Bronchus fibroblast of lung (primary cell): ENCODE data around the gene SLC16A8. TPM values are rescaled to one million over a fixed set of nuclear protein-coding genes. Genes with fewer than 3 reads are reported as not detected.

Experiments
- total RNA-seq: library from RNA; depleted of rRNA; stranded (reverse); fragments of >200 nt; gene quantifications from 2 replicates; pipeline ENCODE4 v1.2.3, GENCODE V29; 2015

SLC16A8 gene, protein sequence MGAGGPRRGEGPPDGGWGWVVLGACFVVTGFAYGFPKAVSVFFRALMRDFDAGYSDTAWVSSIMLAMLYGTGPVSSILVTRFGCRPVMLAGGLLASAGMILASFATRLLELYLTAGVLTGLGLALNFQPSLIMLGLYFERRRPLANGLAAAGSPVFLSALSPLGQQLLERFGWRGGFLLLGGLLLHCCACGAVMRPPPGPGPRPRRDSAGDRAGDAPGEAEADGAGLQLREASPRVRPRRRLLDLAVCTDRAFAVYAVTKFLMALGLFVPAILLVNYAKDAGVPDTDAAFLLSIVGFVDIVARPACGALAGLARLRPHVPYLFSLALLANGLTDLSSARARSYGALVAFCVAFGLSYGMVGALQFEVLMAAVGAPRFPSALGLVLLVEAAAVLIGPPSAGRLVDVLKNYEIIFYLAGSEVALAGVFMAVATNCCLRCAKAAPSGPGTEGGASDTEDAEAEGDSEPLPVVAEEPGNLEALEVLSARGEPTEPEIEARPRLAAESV
- 0.17 TPM in 1 of 2 replicates, not detected in the other for total RNA-seq

DNA sequence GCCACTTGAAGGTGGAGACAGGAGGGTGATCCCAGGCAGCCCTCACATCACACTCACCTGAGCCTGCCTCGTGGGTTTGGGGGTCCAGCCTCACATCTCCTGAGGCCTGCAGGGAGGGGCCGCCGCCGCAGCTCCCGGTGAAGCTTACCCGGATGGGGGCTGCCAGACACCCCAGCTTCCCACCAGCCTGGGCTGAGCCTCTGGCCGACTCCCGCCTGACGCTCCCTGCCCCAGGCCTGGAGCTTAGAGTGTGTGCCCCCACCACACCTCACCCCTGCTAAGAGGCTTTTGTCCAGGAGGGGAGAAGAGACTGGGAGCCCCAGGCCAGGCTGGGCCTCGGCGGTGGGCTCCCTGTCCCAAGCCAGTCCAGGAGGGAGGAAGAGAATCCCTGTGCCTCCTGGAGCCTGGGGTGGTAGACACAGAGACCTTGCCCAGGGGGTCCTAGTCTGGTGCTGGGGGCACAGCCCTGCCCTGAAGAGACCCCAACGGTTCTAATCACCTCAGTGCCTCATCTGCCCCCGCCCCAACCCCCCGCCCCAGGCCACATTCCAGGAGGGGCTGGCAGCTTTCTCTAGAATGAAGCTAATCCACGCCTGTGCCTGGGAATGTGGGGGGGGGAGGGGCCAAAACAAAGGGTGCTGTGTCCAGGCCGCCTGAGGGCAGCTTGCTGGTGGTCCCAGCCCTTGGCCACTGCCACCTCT lies at the start of gene SLC16A8:
SLC16A8 (minus strand) TSS at position 254 of the 701 bp plus-strand sequence. CDS start 1,311 bp downstream, outside the sequence.

GRCh38 chr22:38110008-38110862 lies 26.3 kb upstream of the SLC16A8 start, which contains the start of gene BAIAP2L2:
TSS of gene BAIAP2L2 (minus strand) at chr22:38110684. CDS start at chr22:38110525, 159 bp downstream.

DNA sequence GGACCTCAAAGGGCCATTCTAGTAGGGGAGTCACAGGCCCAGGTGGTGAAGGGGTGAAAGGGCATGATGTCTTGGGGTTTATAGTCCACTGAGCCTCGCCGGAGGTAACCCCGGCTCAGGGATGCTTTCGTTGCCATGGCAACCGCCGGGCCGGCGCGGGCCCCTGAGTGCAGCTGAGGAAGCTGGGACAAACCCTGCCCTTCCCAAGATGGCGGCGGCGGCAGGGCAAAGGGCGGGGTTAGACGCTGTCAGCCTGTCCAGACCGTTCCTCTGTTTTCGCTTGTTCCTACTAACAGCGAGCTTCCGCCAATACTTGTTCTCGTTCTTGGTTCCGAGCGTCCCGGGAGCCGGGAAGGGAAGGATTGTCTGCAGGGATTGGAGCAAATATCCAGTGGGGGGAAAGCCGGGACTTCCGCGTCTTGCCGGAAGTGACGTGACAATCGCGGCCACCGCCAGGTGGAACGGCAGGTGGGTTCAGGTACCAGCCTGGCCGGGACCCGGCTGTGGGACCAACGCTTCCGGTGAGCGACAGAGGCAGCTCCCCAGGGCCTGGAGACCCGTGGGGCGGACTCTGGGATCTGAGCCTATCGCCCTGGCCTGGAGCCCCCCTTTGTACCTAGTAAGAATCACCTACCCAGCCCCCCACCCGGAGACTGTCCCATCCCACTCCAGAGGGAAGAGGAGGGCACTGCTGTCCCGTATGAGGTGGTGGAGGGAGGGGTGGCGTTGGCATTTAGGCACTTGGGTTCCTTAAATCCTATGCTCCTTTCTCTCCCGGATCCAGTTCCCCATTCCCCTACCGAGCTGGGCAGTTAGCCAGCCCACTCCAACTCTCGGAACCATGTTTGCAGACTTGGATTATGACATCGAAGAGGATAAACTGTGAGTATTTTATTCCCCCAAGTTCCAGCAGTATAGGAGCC lies 26.8 kb downstream of the SLC16A8 start, which contains the start of gene PICK1:
PICK1 (plus strand) TSS at position 436 of the 923 bp plus-strand sequence; CDS start at position 842, 406 bp downstream.

Other genes with a start within 250 kb of the SLC16A8 start
- 28.5 and 31.4 TPM in 2 replicates for gene ANKRD54, start 239.8 kb downstream of the SLC16A8 start, total RNA-seq
- gene EIF3L, start 234.8 kb downstream of the SLC16A8 start, total RNA-seq = 337 and 409 TPM in 2 replicates
- gene MICALL1, start 177.9 kb downstream of the SLC16A8 start, total RNA-seq = 23.3 and 26.2 TPM in 2 replicates
- 0.45 and 0.84 TPM in 2 replicates for gene C22orf23, start 130.6 kb downstream of the SLC16A8 start, total RNA-seq
- 76.4 and 96.2 TPM in 2 replicates for gene POLR2F, start 130.5 kb downstream of the SLC16A8 start, total RNA-seq
- gene SOX10, start 99.6 kb downstream of the SLC16A8 start, total RNA-seq = not detected in 2 replicates
- gene PICK1, start 26.8 kb downstream of the SLC16A8 start, total RNA-seq = 15.3 and 17.4 TPM in 2 replicates
- gene BAIAP2L2, start 26.5 kb upstream of the SLC16A8 start, total RNA-seq = 0.17 and 0.59 TPM in 2 replicates
- 2.9 and 4.9 TPM in 2 replicates for gene PLA2G6, start 97.6 kb upstream of the SLC16A8 start, total RNA-seq
- gene MAFF, start 117.8 kb upstream of the SLC16A8 start, total RNA-seq = 15.0 and 16.1 TPM in 2 replicates
- gene TMEM184B, start 188.8 kb upstream of the SLC16A8 start, total RNA-seq = 68.5 and 74.1 TPM in 2 replicates
- 130 and 132 TPM in 2 replicates for gene CSNK1E, start 233.2 kb upstream of the SLC16A8 start, total RNA-seq